Ovary (tissue), 9 donors: ENCODE data around the gene SHKBP1. TPM values are rescaled to one million over a fixed set of nuclear protein-coding genes. Genes with fewer than 3 reads are reported as not detected.

Source experiments
- DNase-seq, 5 donors: peaks; one replicate each; pipeline ENCODE4 v3.0.0-alpha.2; 2019 to 2020
- H3K27ac ChIP-seq, 2 donors: fragments of 200-600 bp; one replicate each; pipeline versions ENCODE4 v1.5.1 to v1.8.0; 2019 to 2022
- H3K27me3 ChIP-seq: fragments of 200-600 bp; one replicate; pipeline ENCODE4 v1.8.0; 2022
- H3K36me3 ChIP-seq: fragments of 200-600 bp; sonication (generic); one replicate; pipeline ENCODE4 v1.5.1; 2019
- H3K4me1 ChIP-seq: one replicate; pipeline ENCODE4 v1.8.1; 2013; ENCODE audit warnings: mild to moderate bottlenecking, moderate library complexity; ENCODE audit not compliant: insufficient read depth
- H3K4me3 ChIP-seq: fragments of 200-600 bp; sonication (generic); one replicate; pipeline ENCODE4 v1.5.1; 2017
- H3K9me3 ChIP-seq, 2 donors: fragments of 200-600 bp in 1 of 2; sonication (generic) in 1 of 2; one replicate each; pipeline versions ENCODE4 v1.5.1 to v1.8.1; 2013 to 2019; ENCODE audit warnings: mild to moderate bottlenecking in 1 of 2, moderate library complexity in 1 of 2
- EP300 ChIP-seq: sonication (generic); formaldehyde crosslinking; IDR thresholded peaks from one replicate; pipeline ENCODE4 v1.6.1; 2017; ENCODE audit warnings: antibody characterized with exemption
- POLR2A ChIP-seq: fragments of 450-650 bp; IDR thresholded peaks from one replicate; pipeline ENCODE4 v1.6.1; 2017; ENCODE audit warnings: antibody characterized with exemption, mild to moderate bottlenecking, moderate library complexity
- WGBS, 3 donors: extraction: QIAGEN DNeasy Blood & Tissue Kit in 1 of 3; methylation state at CpG; one replicate each; pipeline versions ENCODE4 v1.1.5 to v1.1.7; 2013 to 2017; 5-methylcytosine and 5-hydroxymethylcytosine counted together
- intact Hi-C, 4 donors: fragments of 100-400 bp; cut with DNase I; formaldehyde crosslinking; loops; one replicate each; pipeline versions ENCODE4 v1.11.0 to v1.15.1; 2022 to 2023
- polyA plus RNA-seq, 2 donors: library from polyadenylated mRNA; stranded (reverse); fragments of 200-250 nt in 1 of 2; fragments of 350-450 nt in 1 of 2; fragmentation: Illumina TruSeq in 1 of 2; extraction: RNeasy Lipid Tissue Mini Kit (QIAGEN cat#74804) in 1 of 2; gene quantifications; one replicate each; pipeline ENCODE4 v1.2.3, GENCODE V29; 2013 to 2014
- total RNA-seq, 7 donors: library from RNA; depleted of rRNA in 2 of 7; stranded (reverse); fragments of >200 nt in 2 of 7; fragmentation: NEBNext Ultra II Directional in 3 of 7; extraction: Animal tissue kit (Norgen Biotek cat#: 25700) in 3 of 7; gene quantifications; one replicate each; pipeline versions ENCODE4 v1.1.0 to v1.2.4, GENCODE V29; 2016 to 2023
- TF ChIP-seq, protein P1 (sequence below), 3 donors: fragments of 450-650 bp in 2 of 3; fragments of 200-600 bp in 1 of 3; IDR thresholded peaks; one replicate each; pipeline versions ENCODE4 v1.5.1 to v1.8.0; 2016 to 2022; ENCODE audit warnings: antibody characterized with exemption in 3 of 3, mild to moderate bottlenecking in 1 of 3
- donor health status: DM: no; HTN: no; CAD: no; lungs with moderate emphysema.
- donor health status: DM: no; HTN: no; CAD: no.
- donor health status: Bipolar disorder and iron deficiency.
- donor health status: DM: yes; HTN: yes; CAD: no.
- donor health status: DM: no; HTN: no; CAD: no.
- donor health status: DM: yes; HTN: yes; CAD: no.

The SHKBP1 gene
- total and polyA plus RNA-seq, 9 donors: 16.3 to 48.7 (median 33.8) TPM

GRCh38 chr19:40571831-40572495, 4.7 kb upstream of the SHKBP1 start:
- no peak for DNase-seq
- H3K27me3 ChIP-seq: no peaks in the 10 kb centered on the region
- no peak overlapping the region for H3K4me3 ChIP-seq
- intact Hi-C loops: loop anchor here in 1 of 4 donors (10.0 kb wide), 1 partner anchor 107 kb away; the partner anchor contains the start of genes BLVRB and SPTBN4
- H3K27ac ChIP-seq: no peak overlapping the region
- WGBS, 3 donors: 78 to 85% (median 85%) methylated on average over 10 of the region's 10 CpGs
- TF ChIP-seq, protein P1, sequence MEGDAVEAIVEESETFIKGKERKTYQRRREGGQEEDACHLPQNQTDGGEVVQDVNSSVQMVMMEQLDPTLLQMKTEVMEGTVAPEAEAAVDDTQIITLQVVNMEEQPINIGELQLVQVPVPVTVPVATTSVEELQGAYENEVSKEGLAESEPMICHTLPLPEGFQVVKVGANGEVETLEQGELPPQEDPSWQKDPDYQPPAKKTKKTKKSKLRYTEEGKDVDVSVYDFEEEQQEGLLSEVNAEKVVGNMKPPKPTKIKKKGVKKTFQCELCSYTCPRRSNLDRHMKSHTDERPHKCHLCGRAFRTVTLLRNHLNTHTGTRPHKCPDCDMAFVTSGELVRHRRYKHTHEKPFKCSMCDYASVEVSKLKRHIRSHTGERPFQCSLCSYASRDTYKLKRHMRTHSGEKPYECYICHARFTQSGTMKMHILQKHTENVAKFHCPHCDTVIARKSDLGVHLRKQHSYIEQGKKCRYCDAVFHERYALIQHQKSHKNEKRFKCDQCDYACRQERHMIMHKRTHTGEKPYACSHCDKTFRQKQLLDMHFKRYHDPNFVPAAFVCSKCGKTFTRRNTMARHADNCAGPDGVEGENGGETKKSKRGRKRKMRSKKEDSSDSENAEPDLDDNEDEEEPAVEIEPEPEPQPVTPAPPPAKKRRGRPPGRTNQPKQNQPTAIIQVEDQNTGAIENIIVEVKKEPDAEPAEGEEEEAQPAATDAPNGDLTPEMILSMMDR (IDR thresholded peaks at IDR 0.05): no peak
- TF ChIP-seq POLR2A (no peak), EP300 (no peak)
- H3K9me3 ChIP-seq: no peaks in the 10 kb centered on the region
- H3K36me3 ChIP-seq: no peaks in the 10 kb centered on the region
- H3K4me1 ChIP-seq: peaks cover 4% of the 10 kb centered on the region

DNA sequence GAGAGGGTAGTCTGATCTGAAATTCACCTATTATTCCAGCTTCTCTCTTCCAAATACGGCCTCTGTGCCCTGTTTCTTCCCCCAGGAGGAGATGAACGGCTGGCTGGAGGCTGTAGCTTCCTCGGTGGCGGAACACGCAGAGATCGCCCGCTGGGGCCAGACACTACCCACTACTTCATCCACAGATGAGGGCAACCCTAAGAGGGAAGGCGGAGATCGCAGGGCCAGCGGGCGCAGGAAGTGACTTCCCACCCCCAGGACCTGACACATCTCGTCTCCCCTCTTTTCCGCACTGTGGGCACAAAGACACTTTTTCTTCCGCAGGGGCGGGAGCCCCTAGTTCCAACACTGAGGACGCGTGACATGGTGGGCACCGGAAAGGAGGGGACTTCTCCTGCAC, 1.3 kb upstream of the SHKBP1 start:
- H3K9me3 ChIP-seq: no peaks in the 10 kb centered on the region
- H3K27me3 ChIP-seq: no peaks in the 10 kb centered on the region
- H3K27ac ChIP-seq: no peak overlapping the region
- no peak overlapping the region for H3K4me3 ChIP-seq
- H3K4me1 ChIP-seq: peaks cover under 1% of the 10 kb centered on the region
- TF ChIP-seq, protein P1 (IDR thresholded peaks at IDR 0.05): no peak
- no peak for TF ChIP-seq EP300
- no peak for TF ChIP-seq POLR2A
- DNase-seq: no peak
- no peaks in the 10 kb centered on the region for H3K36me3 ChIP-seq
- 78 to 85% (median 82%) methylated on average over 18 of the region's 18 CpGs for WGBS, 3 donors
- intact Hi-C loops: loop anchor here in 1 of 4 donors (10.0 kb wide), 1 partner anchor 111 kb away; the partner anchor contains the start of genes BLVRB and SPTBN4

DNA sequence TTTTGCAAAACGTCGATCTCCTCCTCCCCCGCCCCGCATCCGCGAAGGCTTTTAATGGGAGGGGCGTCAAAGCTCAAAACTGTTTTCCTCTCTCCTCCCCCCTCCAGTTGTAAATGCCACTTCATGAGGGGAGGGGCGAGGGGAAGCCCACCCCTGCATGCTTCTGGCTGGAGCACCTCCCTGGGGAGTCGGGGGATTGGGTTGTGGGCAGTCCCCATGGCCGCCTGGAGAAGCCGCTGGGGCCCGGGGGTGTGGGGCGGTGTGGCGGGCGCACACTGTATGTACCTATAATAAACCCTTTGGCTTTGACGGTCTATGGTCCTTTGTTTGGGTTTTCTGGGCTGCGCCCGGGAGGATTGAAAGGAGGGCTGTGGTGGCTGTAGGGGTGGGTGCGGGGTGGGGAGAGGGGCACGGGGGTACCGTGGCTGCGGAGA, 505 bp upstream of the SHKBP1 start:
- Histone ChIP-seq H3K4me3 (peak overlapping the region; percentile 63), H3K9me3 (no peaks in the 10 kb centered on the region), H3K4me1 (no peaks in the 10 kb centered on the region), H3K27ac (no peak overlapping the region), H3K36me3 (no peaks in the 10 kb centered on the region), H3K27me3 (no peaks in the 10 kb centered on the region)
- TF ChIP-seq EP300: no peak
- no peak for TF ChIP-seq POLR2A
- TF ChIP-seq, protein P1 (IDR thresholded peaks at IDR 0.05): no peak
- intact Hi-C loops: loop anchor here in 1 of 4 donors (10.0 kb wide), 1 partner anchor 111 kb away; the partner anchor contains the start of genes BLVRB and SPTBN4
- WGBS, 3 donors: 2 to 6% (median 3%) methylated on average over 22 of the region's 22 CpGs
- peak in 1 of 5 donors; percentile 50 for DNase-seq

DNA sequence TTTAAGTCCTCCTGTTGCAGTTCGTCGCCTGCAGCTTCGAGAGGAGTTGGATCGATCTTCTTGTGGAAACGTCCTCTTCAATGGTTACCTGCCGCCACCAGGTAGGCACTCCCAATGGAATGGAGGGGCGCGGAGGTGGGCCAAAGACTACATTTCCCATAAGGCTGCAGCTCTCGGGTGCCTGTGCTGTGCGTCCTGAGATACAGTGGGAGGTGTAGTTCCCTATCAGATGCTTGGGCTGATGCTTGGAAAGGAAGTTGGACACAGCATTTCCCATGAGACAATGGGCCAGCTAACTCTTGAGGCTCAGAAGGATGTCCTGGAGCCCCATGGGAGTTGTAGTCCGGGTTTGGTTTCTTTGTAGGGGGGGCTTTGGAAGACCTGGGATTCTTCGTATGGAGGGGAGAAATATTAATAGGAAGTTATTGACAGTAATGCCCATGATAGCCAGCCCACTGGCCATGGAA, 1.8 kb downstream of the SHKBP1 start:
- DNase-seq: no peak
- TF ChIP-seq, protein P1 (IDR thresholded peaks at IDR 0.05): no peak
- TF ChIP-seq POLR2A: no peak
- TF ChIP-seq EP300: no peak

More for the DNA sequence above, 1.8 kb downstream of the SHKBP1 start:
- intact Hi-C loops: loop anchor here in 1 of 4 donors (10.0 kb wide), 1 partner anchor 114 kb away; the partner anchor contains the start of genes BLVRB and SPTBN4
- Histone ChIP-seq H3K27me3 (no peaks in the 10 kb centered on the region), H3K27ac (no peak overlapping the region), H3K9me3 (no peaks in the 10 kb centered on the region), H3K36me3 (no peaks in the 10 kb centered on the region), H3K4me1 (no peaks in the 10 kb centered on the region), H3K4me3 (no peak overlapping the region)
- 83 to 84% (median 83%) methylated on average over 12 of the region's 12 CpGs for whole genome bisulfite sequencing, 3 donors
